T-helper 1 cell treated with Interleukin-12 subunit alpha and Interleukin-12 subunit beta and Interleukin-4 antibody, amounts not matched to agents 30 μg/mL and 1 μg/mL, for 36 hours (primary cell): ENCODE data around the gene SPTY2D1.
"Not testable (repeated sequence)": the region's sequence is repeated elsewhere in the genome, so short reads cannot be mapped to it uniquely, and the experiment has no call there.

ENCODE experiments used
- H3K27ac Mint-ChIP-seq: one replicate; pipeline ENCODE4 v1.8.0; 2021; ENCODE audit warnings: mild to moderate bottlenecking, mixed read lengths
- H3K27me3 Mint-ChIP-seq: one replicate; pipeline ENCODE4 v1.8.0; 2021; ENCODE audit warnings: low read depth, mixed read lengths
- H3K36me3 Mint-ChIP-seq: one replicate; pipeline ENCODE4 v1.8.0; 2021; ENCODE audit warnings: low read depth, mixed read lengths
- H3K4me1 Mint-ChIP-seq: one replicate; pipeline ENCODE4 v1.8.0; 2021; ENCODE audit warnings: low read depth, mixed read lengths
- H3K4me3 Mint-ChIP-seq: one replicate; pipeline ENCODE4 v1.8.0; 2021; ENCODE audit warnings: mild to moderate bottlenecking, moderate library complexity, mixed read lengths
- H3K9me3 Mint-ChIP-seq: one replicate; pipeline ENCODE4 v1.8.0; 2021; ENCODE audit warnings: mixed read lengths

Gene SPTY2D1, protein sequence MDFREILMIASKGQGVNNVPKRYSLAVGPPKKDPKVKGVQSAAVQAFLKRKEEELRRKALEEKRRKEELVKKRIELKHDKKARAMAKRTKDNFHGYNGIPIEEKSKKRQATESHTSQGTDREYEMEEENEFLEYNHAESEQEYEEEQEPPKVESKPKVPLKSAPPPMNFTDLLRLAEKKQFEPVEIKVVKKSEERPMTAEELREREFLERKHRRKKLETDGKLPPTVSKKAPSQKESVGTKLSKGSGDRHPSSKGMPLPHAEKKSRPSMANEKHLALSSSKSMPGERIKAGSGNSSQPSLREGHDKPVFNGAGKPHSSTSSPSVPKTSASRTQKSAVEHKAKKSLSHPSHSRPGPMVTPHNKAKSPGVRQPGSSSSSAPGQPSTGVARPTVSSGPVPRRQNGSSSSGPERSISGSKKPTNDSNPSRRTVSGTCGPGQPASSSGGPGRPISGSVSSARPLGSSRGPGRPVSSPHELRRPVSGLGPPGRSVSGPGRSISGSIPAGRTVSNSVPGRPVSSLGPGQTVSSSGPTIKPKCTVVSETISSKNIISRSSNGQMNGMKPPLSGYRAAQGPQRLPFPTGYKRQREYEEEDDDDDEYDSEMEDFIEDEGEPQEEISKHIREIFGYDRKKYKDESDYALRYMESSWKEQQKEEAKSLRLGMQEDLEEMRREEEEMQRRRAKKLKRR

GRCh38 chr11:18634140-18635032 is at the start of gene SPTY2D1:
SPTY2D1 (minus strand) TSS chr11:18634342; CDS start chr11:18634257, 85 bp downstream.
- H3K4me1 Mint-ChIP-seq = peaks cover 32% of the 10 kb centered on the region
- H3K27me3 Mint-ChIP-seq = no peaks in the 10 kb centered on the region
- no peaks in the 10 kb centered on the region for H3K9me3 Mint-ChIP-seq
- peak within 1 kb of the TSS; percentile 89 for H3K4me3 Mint-ChIP-seq
- H3K27ac Mint-ChIP-seq = peak within 1 kb of the TSS; percentile 97
- peaks cover 3% of the 10 kb centered on the region for H3K36me3 Mint-ChIP-seq

GRCh38 chr11:18682466-18682865 is 48.3 kb upstream of the SPTY2D1 start:
- Mint-ChIP-seq H3K27me3 (peaks cover 14% of the 10 kb centered on the region), H3K27ac (no peak overlapping the region), H3K4me3 (no peak overlapping the region), H3K36me3 (no peaks in the 10 kb centered on the region), H3K9me3 (no peaks in the 10 kb centered on the region), H3K4me1 (peaks cover 5% of the 10 kb centered on the region)

DNA sequence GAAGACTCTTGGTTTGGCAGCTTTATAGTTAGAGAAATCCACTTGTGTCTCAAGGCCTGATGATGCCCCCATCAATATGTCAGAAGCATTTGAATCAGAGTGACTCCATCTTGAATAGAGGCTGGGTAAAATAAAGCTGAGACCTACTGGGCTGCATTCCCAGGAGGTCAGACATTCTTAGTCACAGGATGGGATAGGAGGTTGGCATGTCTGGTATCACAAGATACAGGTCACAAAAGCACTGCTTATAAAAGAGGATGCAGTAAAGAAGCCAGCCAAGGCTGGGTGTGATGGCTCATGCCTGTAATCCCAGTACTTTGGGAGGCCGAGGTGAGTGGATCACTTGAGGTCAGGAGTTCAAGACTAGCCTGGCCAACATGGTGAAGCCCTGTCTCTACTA is 47.8 kb upstream of the SPTY2D1 start:
- peaks cover 14% of the 10 kb centered on the region for H3K27me3 Mint-ChIP-seq
- H3K4me3 Mint-ChIP-seq, H3K36me3 Mint-ChIP-seq, H3K27ac Mint-ChIP-seq, H3K9me3 Mint-ChIP-seq, H3K4me1 Mint-ChIP-seq: not testable (repeated sequence)

DNA sequence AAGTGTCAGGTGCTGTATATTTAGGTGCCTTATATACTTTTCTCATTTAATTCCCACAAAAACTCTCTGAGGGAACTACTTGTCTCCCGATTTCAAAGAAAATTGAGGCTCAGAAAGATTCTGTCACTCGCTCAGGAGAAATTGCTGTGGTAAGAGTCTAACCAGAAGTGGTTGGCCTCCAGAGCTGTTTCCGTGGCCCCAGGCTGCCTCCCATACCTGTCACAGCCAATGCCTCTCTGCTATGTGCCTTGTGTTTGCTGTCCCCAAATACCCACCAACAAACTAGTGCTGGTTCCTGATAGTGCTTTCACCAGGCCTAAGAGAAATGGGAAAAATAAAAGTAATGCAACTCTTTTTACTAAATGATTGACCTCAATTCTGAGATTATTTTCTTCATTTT is 43.4 kb upstream of the SPTY2D1 start:
- Mint-ChIP-seq H3K4me1 (peaks cover 4% of the 10 kb centered on the region), H3K4me3 (no peak overlapping the region), H3K9me3 (no peaks in the 10 kb centered on the region), H3K36me3 (no peaks in the 10 kb centered on the region), H3K27me3 (no peaks in the 10 kb centered on the region), H3K27ac (no peak overlapping the region)

GRCh38 chr11:18676803-18677202 is 42.7 kb upstream of the SPTY2D1 start:
- no peaks in the 10 kb centered on the region for H3K9me3 Mint-ChIP-seq
- peaks cover 7% of the 10 kb centered on the region for H3K4me1 Mint-ChIP-seq
- no peaks in the 10 kb centered on the region for H3K36me3 Mint-ChIP-seq
- no peak overlapping the region for H3K27ac Mint-ChIP-seq
- no peak overlapping the region for H3K4me3 Mint-ChIP-seq
- no peaks in the 10 kb centered on the region for H3K27me3 Mint-ChIP-seq

- not testable (repeated sequence) for H3K9me3 Mint-ChIP-seq, H3K36me3 Mint-ChIP-seq, H3K27me3 Mint-ChIP-seq
- Mint-ChIP-seq H3K4me1 (peaks cover 20% of the 10 kb centered on the region), H3K27ac (peak overlapping the region; percentile 89), H3K4me3 (peak overlapping the region; percentile 68)
Measured at GRCh38 chr11:18672209-18672608, 38.1 kb upstream of the SPTY2D1 start.

DNA sequence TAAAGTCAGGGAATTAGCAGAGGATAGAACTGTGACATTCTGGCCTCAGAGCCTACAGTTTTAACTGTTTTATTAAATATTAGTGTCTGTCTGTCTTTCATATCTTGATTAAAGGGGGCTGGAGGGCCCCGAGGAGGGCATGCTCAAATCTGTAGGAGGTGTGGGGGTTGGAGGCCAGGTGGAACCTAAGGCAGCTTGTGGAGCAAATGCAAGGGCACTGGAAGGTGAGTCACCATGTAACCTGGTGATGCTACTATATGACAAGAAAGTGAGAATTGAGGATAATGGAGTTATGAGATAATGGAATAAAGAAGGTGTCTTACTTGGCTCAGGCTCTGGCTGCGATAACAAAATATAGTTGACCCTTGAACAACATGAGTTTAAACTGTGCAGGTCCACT is 37.1 kb upstream of the SPTY2D1 start:
- H3K4me3 Mint-ChIP-seq = no peak overlapping the region
- H3K27ac Mint-ChIP-seq = peak overlapping the region; percentile 17
- H3K36me3 Mint-ChIP-seq = no peaks in the 10 kb centered on the region
- no peaks in the 10 kb centered on the region for H3K9me3 Mint-ChIP-seq
- H3K27me3 Mint-ChIP-seq = no peaks in the 10 kb centered on the region
- peaks cover 20% of the 10 kb centered on the region for H3K4me1 Mint-ChIP-seq

DNA sequence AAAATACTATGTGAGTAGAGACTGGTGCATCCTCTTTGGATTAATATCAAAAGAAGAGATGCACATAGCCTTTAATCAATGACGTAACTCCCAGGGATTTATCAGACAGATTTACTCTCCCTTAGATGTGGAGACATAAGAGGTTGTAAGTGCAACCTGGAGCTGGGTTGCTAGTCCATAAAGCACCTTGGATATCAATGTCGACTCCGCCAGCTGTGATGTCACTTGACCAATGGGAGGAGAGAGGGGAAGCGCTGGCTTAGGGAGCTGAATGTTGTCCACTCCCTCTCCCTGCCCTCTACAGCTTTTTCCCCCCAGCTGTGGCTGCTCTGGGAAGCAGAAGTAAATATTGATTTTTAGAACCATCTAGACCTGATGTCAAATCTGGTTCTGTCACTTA is 35.6 kb upstream of the SPTY2D1 start:
- H3K36me3 Mint-ChIP-seq = no peaks in the 10 kb centered on the region
- no peak overlapping the region for H3K4me3 Mint-ChIP-seq
- H3K9me3 Mint-ChIP-seq = no peaks in the 10 kb centered on the region

GRCh38 chr11:18669219-18669596 is 35.1 kb upstream of the SPTY2D1 start:
- no peaks in the 10 kb centered on the region for H3K36me3 Mint-ChIP-seq
- H3K4me1 Mint-ChIP-seq = peaks cover 27% of the 10 kb centered on the region
- peaks cover 5% of the 10 kb centered on the region for H3K27me3 Mint-ChIP-seq
- peak overlapping the region; percentile 43 for H3K27ac Mint-ChIP-seq
- no peak overlapping the region for H3K4me3 Mint-ChIP-seq
- H3K9me3 Mint-ChIP-seq = no peaks in the 10 kb centered on the region

More for the DNA sequence above, 35.6 kb upstream of the SPTY2D1 start:
- peaks cover 5% of the 10 kb centered on the region for H3K27me3 Mint-ChIP-seq
- H3K27ac Mint-ChIP-seq = no peak overlapping the region
- H3K4me1 Mint-ChIP-seq = peaks cover 27% of the 10 kb centered on the region

- peaks cover 5% of the 10 kb centered on the region for H3K27me3 Mint-ChIP-seq
- H3K4me1 Mint-ChIP-seq = peaks cover 27% of the 10 kb centered on the region
- no peaks in the 10 kb centered on the region for H3K36me3 Mint-ChIP-seq
- H3K27ac Mint-ChIP-seq = peak overlapping the region; percentile 52
- H3K4me3 Mint-ChIP-seq = no peak overlapping the region
- H3K9me3 Mint-ChIP-seq = no peaks in the 10 kb centered on the region
Measured at GRCh38 chr11:18668131-18668530, 34.0 kb upstream of the SPTY2D1 start.

- peak overlapping the region; percentile 47 for H3K4me3 Mint-ChIP-seq
- H3K27ac Mint-ChIP-seq = peak overlapping the region; percentile 69
- H3K9me3 Mint-ChIP-seq, H3K36me3 Mint-ChIP-seq: not testable (repeated sequence)
- H3K27me3 Mint-ChIP-seq = peaks cover 20% of the 10 kb centered on the region
- H3K4me1 Mint-ChIP-seq = peaks cover 21% of the 10 kb centered on the region
Measured at GRCh38 chr11:18665353-18665872, 31.3 kb upstream of the SPTY2D1 start.

- no peak overlapping the region for H3K27ac Mint-ChIP-seq
- H3K36me3 Mint-ChIP-seq = peaks cover 2% of the 10 kb centered on the region
- H3K27me3 Mint-ChIP-seq = peaks cover 18% of the 10 kb centered on the region
- peaks cover 2% of the 10 kb centered on the region for H3K4me1 Mint-ChIP-seq
- H3K4me3 Mint-ChIP-seq = no peak overlapping the region
- H3K9me3 Mint-ChIP-seq = peaks cover 4% of the 10 kb centered on the region
Measured at GRCh38 chr11:18657673-18658072, 23.5 kb upstream of the SPTY2D1 start.

- no peak overlapping the region for H3K27ac Mint-ChIP-seq
Measured at GRCh38 chr11:18650859-18651557, 16.9 kb upstream of the SPTY2D1 start.

GRCh38 chr11:18650353-18650752 is 16.2 kb upstream of the SPTY2D1 start:
- no peak overlapping the region for H3K27ac Mint-ChIP-seq

More at GRCh38 chr11:18650859-18651557, 16.9 kb upstream of the SPTY2D1 start:
- Mint-ChIP-seq H3K36me3 (no peaks in the 10 kb centered on the region), H3K27me3 (no peaks in the 10 kb centered on the region), H3K4me3 (no peak overlapping the region), H3K9me3 (no peaks in the 10 kb centered on the region), H3K4me1 (peaks cover 13% of the 10 kb centered on the region)

More at GRCh38 chr11:18650353-18650752, 16.2 kb upstream of the SPTY2D1 start:
- H3K27me3 Mint-ChIP-seq = no peaks in the 10 kb centered on the region
- peaks cover 13% of the 10 kb centered on the region for H3K4me1 Mint-ChIP-seq
- H3K9me3 Mint-ChIP-seq = no peaks in the 10 kb centered on the region
- no peaks in the 10 kb centered on the region for H3K36me3 Mint-ChIP-seq
- H3K4me3 Mint-ChIP-seq = no peak overlapping the region
